BJ (cell line): Measurements from ENCODE around the gene RIMS3. TPM values are rescaled to one million over a fixed set of nuclear protein-coding genes. Genes with fewer than 3 reads are reported as not detected.

ENCODE experiments used
- CTCF ChIA-PET: fragments of 350-600 bp; formaldehyde crosslinking; extraction: SDS; loops from one replicate; lab custom pipeline; 2021; ENCODE audit warnings: antibody characterized with exemption, inconsistent platforms; lab: Yijun Ruan, JAX
- POLR2A ChIA-PET: fragments of 300-600 bp; sonication (Branson Sonifier 250); formaldehyde crosslinking; extraction: SDS; loops from one replicate; lab custom pipeline; 2021; ENCODE audit warnings: antibody characterized with exemption; lab: Charles Lee
- DNase-seq: peaks from one replicate; pipeline ENCODE4 v3.0.0-alpha.2; 2011; ENCODE audit warnings: low read depth
- H3K27me3 ChIP-seq: 2 replicates; pipeline ENCODE4 v1.6.0; 2011; ENCODE audit warnings: low read length; ENCODE audit not compliant: control insufficient read depth, insufficient read depth
- H3K36me3 ChIP-seq: 2 replicates; pipeline ENCODE4 v1.5.1; 2011; ENCODE audit warnings: low read length; ENCODE audit not compliant: control insufficient read depth, insufficient read depth
- H3K4me3 ChIP-seq: 2 replicates; pipeline ENCODE4 v1.5.1; 2011; ENCODE audit warnings: low read depth, mild to moderate bottlenecking, control low read depth, low read length
- CTCF ChIP-seq: IDR thresholded peaks from 2 replicates; pipeline ENCODE4 v1.5.1; 2011; ENCODE audit warnings: low read depth, mild to moderate bottlenecking, control low read depth, inconsistent platforms, low read length, moderate library complexity; ENCODE audit not compliant: insufficient read depth
- polyA plus RNA-seq: library from polyadenylated mRNA; depleted of rRNA; stranded (reverse); fragments of >200 nt; gene quantifications from 2 replicates; pipeline ENCODE4 v1.2.3, GENCODE V29; 2011

Gene RIMS3
- polyA plus RNA-seq, 1 experiment: 0.59 TPM

GRCh38 chr1:40697436-40697835, 32.0 kb upstream of the RIMS3 start:
- Histone ChIP-seq H3K4me3 (no peak overlapping the region), H3K27me3 (no peaks in the 10 kb centered on the region), H3K36me3 (no peaks in the 10 kb centered on the region; the same call in 1 of the 2 replicates)
- ChIA-PET POLR2A (no interaction called here), CTCF (no interaction called here)
- DNase-seq: no peak
- no peak for TF ChIP-seq CTCF

- Histone ChIP-seq H3K36me3 (no peaks in the 10 kb centered on the region; the same call in 1 of the 2 replicates), H3K4me3 (no peak overlapping the region), H3K27me3 (no peaks in the 10 kb centered on the region)
- POLR2A ChIA-PET: no interaction called here
- no peak for TF ChIP-seq CTCF
- CTCF ChIA-PET: no interaction called here
- no peak for DNase-seq
These were observed 30.8 kb upstream of the RIMS3 start for GRCh38 chr1:40696294-40696693.

GRCh38 chr1:40694353-40694874, 28.9 kb upstream of the RIMS3 start:
- ChIA-PET CTCF (interaction anchor here (0.6 kb wide), 2 partner anchors 49 to 75 kb away, joined by 3 read pairs; no protein-coding TSS in a partner anchor), POLR2A (no interaction called here)
- Histone ChIP-seq H3K36me3 (no peaks in the 10 kb centered on the region), H3K27me3 (no peaks in the 10 kb centered on the region), H3K4me3 (no peak overlapping the region)
- no peak for TF ChIP-seq CTCF
- DNase-seq: no peak

- no peak for TF ChIP-seq CTCF
- ChIA-PET POLR2A (no interaction called here), CTCF (interaction anchor here (1.2 kb wide), 1 partner anchor 156 kb away, joined by 4 read pairs; no protein-coding TSS in a partner anchor)
- H3K36me3 ChIP-seq: no peaks in the 10 kb centered on the region
- no peak for DNase-seq
- no peaks in the 10 kb centered on the region for H3K27me3 ChIP-seq
- H3K4me3 ChIP-seq: no peak overlapping the region
These were observed 27.9 kb upstream of the RIMS3 start for GRCh38 chr1:40693425-40693824.

- DNase-seq: no peak
- Histone ChIP-seq H3K27me3 (no peaks in the 10 kb centered on the region), H3K4me3 (peak overlapping the region; percentile 97), H3K36me3 (no peaks in the 10 kb centered on the region)
- ChIA-PET CTCF (interaction anchor here (1.2 kb wide), 1 partner anchor 157 kb away, joined by 4 read pairs; no protein-coding TSS in a partner anchor), POLR2A (no interaction called here)
- TF ChIP-seq CTCF: no peak
These were observed 27.0 kb upstream of the RIMS3 start for GRCh38 chr1:40692429-40692895.
